ENCODE data around the gene CPEB1.
"Not testable (repeated sequence)": the region's sequence is repeated elsewhere in the genome, so short reads cannot be mapped to it uniquely, and the experiment has no call there.

The CPEB1 gene

GRCh38 chr15:82502700-82503339, 144.3 kb downstream of the CPEB1 start:
- DNase-seq, result peak in 1 of 2 donors; percentile 5

GRCh38 chr15:82500772-82501171, 146.4 kb downstream of the CPEB1 start:
- not testable (repeated sequence) for DNase-seq

GRCh38 chr15:82497978-82498377, 149.2 kb downstream of the CPEB1 start:
- DNase-seq, result not testable (repeated sequence)

Measured in stimulated activated CD4-positive, alpha-beta T cell treated with anti-CD3 and anti-CD28 coated beads, Interleukin-2, amount 100 ng/mL, for 48 hours (primary cell).